Epithelial cell of esophagus (primary cell): Measurements from ENCODE around the gene LHFPL2.

Experiments used
- DNase-seq: peaks from one replicate; pipeline ENCODE4 v3.0.0; 2010; ENCODE audit warnings: low read depth
- H3K4me3 ChIP-seq: 2 replicates; pipeline ENCODE4 v1.5.1; 2011; ENCODE audit warnings: mild to moderate bottlenecking, low read length, control low read depth
- TF ChIP-seq, protein P1 (sequence below): IDR thresholded peaks from 2 replicates; pipeline ENCODE4 v1.5.1; 2011; ENCODE audit warnings: low read depth, mild to moderate bottlenecking, low read length, control low read depth, inconsistent platforms; ENCODE audit not compliant: insufficient read depth; ENCODE audit errors: missing control alignments

LHFPL2 gene

GRCh38 chr5:78562714-78563330 is 85.8 kb downstream of the LHFPL2 start:
- H3K4me3 ChIP-seq, result no peak overlapping the region
- no peak for DNase-seq
- TF ChIP-seq, protein P1, sequence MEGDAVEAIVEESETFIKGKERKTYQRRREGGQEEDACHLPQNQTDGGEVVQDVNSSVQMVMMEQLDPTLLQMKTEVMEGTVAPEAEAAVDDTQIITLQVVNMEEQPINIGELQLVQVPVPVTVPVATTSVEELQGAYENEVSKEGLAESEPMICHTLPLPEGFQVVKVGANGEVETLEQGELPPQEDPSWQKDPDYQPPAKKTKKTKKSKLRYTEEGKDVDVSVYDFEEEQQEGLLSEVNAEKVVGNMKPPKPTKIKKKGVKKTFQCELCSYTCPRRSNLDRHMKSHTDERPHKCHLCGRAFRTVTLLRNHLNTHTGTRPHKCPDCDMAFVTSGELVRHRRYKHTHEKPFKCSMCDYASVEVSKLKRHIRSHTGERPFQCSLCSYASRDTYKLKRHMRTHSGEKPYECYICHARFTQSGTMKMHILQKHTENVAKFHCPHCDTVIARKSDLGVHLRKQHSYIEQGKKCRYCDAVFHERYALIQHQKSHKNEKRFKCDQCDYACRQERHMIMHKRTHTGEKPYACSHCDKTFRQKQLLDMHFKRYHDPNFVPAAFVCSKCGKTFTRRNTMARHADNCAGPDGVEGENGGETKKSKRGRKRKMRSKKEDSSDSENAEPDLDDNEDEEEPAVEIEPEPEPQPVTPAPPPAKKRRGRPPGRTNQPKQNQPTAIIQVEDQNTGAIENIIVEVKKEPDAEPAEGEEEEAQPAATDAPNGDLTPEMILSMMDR, result no peak

DNA sequence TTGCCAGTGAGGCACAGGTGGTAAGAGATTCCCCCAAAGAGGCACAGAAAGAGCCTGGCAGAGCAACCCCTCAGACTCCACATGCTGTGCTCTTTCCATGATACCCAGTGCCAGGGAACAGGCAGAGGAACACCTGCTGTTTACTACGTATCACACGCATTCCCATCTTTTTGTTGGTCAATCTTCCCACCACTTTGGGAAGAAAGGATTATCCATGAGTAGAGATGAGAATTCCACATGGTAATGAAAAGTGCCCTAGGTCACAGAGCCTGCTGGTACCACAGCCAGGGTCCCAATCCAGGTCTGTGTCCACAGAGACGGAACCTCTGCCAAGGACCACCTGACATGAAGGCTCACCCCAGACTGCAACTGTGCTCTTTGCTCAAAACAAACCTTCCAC is 86.6 kb downstream of the LHFPL2 start:
- no peak for DNase-seq
- TF ChIP-seq, protein P1, result no peak

DNA sequence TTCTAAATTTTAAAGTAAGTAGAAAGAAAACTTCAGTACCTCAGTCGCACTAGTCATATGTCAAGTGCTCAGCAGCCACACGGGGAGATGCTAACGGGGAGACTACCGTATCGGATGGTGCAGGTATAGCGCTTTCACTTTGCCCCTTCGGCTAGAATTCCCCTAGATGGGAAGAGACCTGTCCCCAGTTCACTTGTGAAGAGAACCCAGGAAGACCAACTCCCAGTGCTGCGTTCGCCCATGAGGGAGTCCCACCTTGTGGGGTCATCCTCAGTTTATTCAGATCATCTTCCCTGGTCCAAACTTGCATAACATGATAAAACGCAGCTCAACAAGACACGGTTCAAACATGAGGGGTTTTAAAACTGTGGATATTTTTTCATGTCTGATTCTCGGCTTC is 87.3 kb downstream of the LHFPL2 start:
- TF ChIP-seq, protein P1, result no peak
- no peak for DNase-seq
- H3K4me3 ChIP-seq, result no peak overlapping the region

More for the DNA sequence above, 86.6 kb downstream of the LHFPL2 start:
- H3K4me3 ChIP-seq, result no peak overlapping the region

GRCh38 chr5:78560000-78560855 is 88.3 kb downstream of the LHFPL2 start:
- TF ChIP-seq, protein P1, result no peak
- no peak overlapping the region for H3K4me3 ChIP-seq
- no peak for DNase-seq

GRCh38 chr5:78557601-78558000 is 91.0 kb downstream of the LHFPL2 start:
- TF ChIP-seq, protein P1, result no peak
- H3K4me3 ChIP-seq, result no peak overlapping the region
- no peak for DNase-seq

DNA sequence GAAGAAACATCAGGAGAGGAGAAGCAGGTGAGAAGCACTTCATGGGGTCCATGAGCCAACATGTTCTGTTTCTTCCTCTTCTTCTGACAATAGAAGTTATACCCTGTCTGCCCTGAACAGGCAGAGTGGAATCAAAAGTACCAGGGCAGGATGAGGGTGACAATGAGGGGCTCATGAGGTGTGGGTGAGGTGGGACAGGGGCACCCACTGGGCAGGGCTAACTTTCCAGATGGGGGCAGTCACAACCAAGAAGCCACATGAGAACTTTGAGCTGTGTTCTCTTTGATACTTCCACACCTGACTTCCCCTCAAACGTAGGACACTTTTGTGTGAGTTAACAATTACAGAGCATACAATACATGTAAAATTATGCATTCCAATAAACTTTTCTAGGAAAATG is 92.7 kb downstream of the LHFPL2 start:
- no peak for DNase-seq
- TF ChIP-seq, protein P1, result no peak
- H3K4me3 ChIP-seq, result no peak overlapping the region
